Epithelial cell of proximal tubule (primary cell): Measurements from ENCODE around the gene AMPD1. TPM values are rescaled to one million over a fixed set of nuclear protein-coding genes. Genes with fewer than 3 reads are reported as not detected.

Source experiments
- DNase-seq: peaks from one replicate; pipeline ENCODE4 v3.0.0-alpha.2; 2011; ENCODE audit warnings: low read depth
- H3K4me3 ChIP-seq: 2 replicates; pipeline ENCODE4 v1.5.1; 2011; ENCODE audit warnings: low read depth, mild to moderate bottlenecking, low read length
- total RNA-seq: library from RNA; depleted of rRNA; stranded (reverse); fragments of >200 nt; gene quantifications from 2 replicates; pipeline ENCODE4 v1.2.3, GENCODE V29; 2015
- TF ChIP-seq, protein P1 (sequence below): conservative IDR thresholded peaks from 2 replicates; pipeline ENCODE4 v1.5.1; 2012; ENCODE audit warnings: low read depth, mild to moderate bottlenecking, low read length

AMPD1 gene
- total RNA-seq, 1 donor from 2014 or later: not detected

GRCh38 chr1:114670083-114671010 lies 25.0 kb downstream of the AMPD1 start:
- DNase-seq: peak; percentile 72
- peak overlapping the region; percentile 84 for H3K4me3 ChIP-seq
- TF ChIP-seq, protein P1, sequence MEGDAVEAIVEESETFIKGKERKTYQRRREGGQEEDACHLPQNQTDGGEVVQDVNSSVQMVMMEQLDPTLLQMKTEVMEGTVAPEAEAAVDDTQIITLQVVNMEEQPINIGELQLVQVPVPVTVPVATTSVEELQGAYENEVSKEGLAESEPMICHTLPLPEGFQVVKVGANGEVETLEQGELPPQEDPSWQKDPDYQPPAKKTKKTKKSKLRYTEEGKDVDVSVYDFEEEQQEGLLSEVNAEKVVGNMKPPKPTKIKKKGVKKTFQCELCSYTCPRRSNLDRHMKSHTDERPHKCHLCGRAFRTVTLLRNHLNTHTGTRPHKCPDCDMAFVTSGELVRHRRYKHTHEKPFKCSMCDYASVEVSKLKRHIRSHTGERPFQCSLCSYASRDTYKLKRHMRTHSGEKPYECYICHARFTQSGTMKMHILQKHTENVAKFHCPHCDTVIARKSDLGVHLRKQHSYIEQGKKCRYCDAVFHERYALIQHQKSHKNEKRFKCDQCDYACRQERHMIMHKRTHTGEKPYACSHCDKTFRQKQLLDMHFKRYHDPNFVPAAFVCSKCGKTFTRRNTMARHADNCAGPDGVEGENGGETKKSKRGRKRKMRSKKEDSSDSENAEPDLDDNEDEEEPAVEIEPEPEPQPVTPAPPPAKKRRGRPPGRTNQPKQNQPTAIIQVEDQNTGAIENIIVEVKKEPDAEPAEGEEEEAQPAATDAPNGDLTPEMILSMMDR: no peak

- no peak for DNase-seq
- peak within 1 kb of the TSS; percentile 84 for H3K4me3 ChIP-seq
- TF ChIP-seq, protein P1: no peak
Observed at GRCh38 chr1:114669562-114670082, 25.7 kb downstream of the AMPD1 start, which contains the start of gene DENND2C. Gene DENND2C, minus strand, starts transcription at chr1:114670049. Its CDS starts 44,065 bp downstream, at chr1:114625984.

GRCh38 chr1:114668784-114669561 lies 26.4 kb downstream of the AMPD1 start:
- TF ChIP-seq, protein P1: no peak
- DNase-seq: no peak
- H3K4me3 ChIP-seq: peak overlapping the region; percentile 84

GRCh38 chr1:114668373-114668772 lies 27.0 kb downstream of the AMPD1 start:
- TF ChIP-seq, protein P1: no peak
- H3K4me3 ChIP-seq: no peak overlapping the region
- DNase-seq: no peak

- TF ChIP-seq, protein P1: no peak
- no peak overlapping the region for H3K4me3 ChIP-seq
- DNase-seq: no peak
Observed at GRCh38 chr1:114666954-114667353, 28.4 kb downstream of the AMPD1 start.

DNA sequence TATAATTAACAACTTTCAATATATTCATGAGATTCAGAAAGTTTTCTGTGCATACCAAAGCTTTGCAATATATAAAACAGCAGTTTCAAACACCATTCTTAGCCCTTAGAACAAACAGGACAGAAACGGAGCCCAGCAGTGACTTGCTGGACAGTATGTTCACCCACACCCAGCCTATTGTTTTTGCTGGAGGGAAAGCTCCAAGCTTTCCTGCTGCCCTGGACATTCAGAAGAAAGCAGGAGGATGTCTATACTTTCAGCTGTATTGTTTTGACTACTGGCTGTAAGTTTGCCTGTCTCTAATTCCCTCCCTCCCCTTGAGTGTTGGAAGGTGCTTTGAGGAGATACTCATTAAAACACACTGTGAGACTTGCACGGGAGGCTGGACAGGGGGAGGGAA lies 35.1 kb downstream of the AMPD1 start:
- no peak for DNase-seq

More for the DNA sequence above, 35.1 kb downstream of the AMPD1 start:
- no peak overlapping the region for H3K4me3 ChIP-seq
- TF ChIP-seq, protein P1: no peak
